NCI-H226 (cell line): ENCODE results near the gene CCDC66.
A peak's percentile ranks its signal among the peaks of the same experiment; 100 is the strongest.
"Not testable (repeated sequence)": the region's sequence is repeated elsewhere in the genome, so short reads cannot be mapped to it uniquely, and the experiment has no call there.

Experiments
- DNase-seq: peaks from one replicate; pipeline ENCODE4 v3.0.0-alpha.2; 2015

Gene CCDC66

GRCh38 chr3:56556908-56557830 lies at the start of gene CCDC66:
TSS of gene CCDC66 (plus strand) at chr3:56557175. CDS start at chr3:56557243, 68 bp downstream.
- DNase-seq: peak; percentile 86

- DNase-seq: no peak
Observed at GRCh38 chr3:56519641-56520040, 37.3 kb upstream of the CCDC66 start.

- no peak for DNase-seq
Observed at GRCh38 chr3:56522374-56522773, 34.6 kb upstream of the CCDC66 start.

GRCh38 chr3:56525291-56525690 lies 31.7 kb upstream of the CCDC66 start:
- no peak for DNase-seq

GRCh38 chr3:56536735-56537134 lies 20.2 kb upstream of the CCDC66 start:
- DNase-seq: no peak

- DNase-seq: peak; percentile 3
Observed at GRCh38 chr3:56547486-56547885, 9.5 kb upstream of the CCDC66 start.

GRCh38 chr3:56557831-56558170 lies 826 bp downstream of the CCDC66 start:
- no peak for DNase-seq

- DNase-seq: no peak
Observed at GRCh38 chr3:56573501-56573900, 16.5 kb downstream of the CCDC66 start.

- not testable (repeated sequence) for DNase-seq
Observed at GRCh38 chr3:56581941-56582340, 25.0 kb downstream of the CCDC66 start.

GRCh38 chr3:56584275-56584674 lies 27.3 kb downstream of the CCDC66 start:
- not testable (repeated sequence) for DNase-seq

GRCh38 chr3:56590814-56591213 lies 33.8 kb downstream of the CCDC66 start:
- DNase-seq: peak; percentile 32

GRCh38 chr3:56591262-56591661 lies 34.3 kb downstream of the CCDC66 start:
- no peak for DNase-seq

- no peak for DNase-seq
Observed at GRCh38 chr3:56593455-56594158, 36.6 kb downstream of the CCDC66 start.

GRCh38 chr3:56595975-56596840 lies 39.2 kb downstream of the CCDC66 start:
- no peak for DNase-seq

- DNase-seq: not testable (repeated sequence)
Observed at GRCh38 chr3:56608479-56608878, 51.5 kb downstream of the CCDC66 start.

GRCh38 chr3:56610669-56611335 lies 53.8 kb downstream of the CCDC66 start:
- no peak for DNase-seq

- no peak for DNase-seq
Observed at GRCh38 chr3:56611364-56611763, 54.4 kb downstream of the CCDC66 start.

GRCh38 chr3:56612146-56612545 lies 55.2 kb downstream of the CCDC66 start:
- DNase-seq: no peak

GRCh38 chr3:56613016-56613415 lies 56.0 kb downstream of the CCDC66 start:
- DNase-seq: no peak

GRCh38 chr3:56616478-56617006 lies 59.6 kb downstream of the CCDC66 start:
- no peak for DNase-seq

- no peak for DNase-seq
Observed at GRCh38 chr3:56620371-56620770, 63.4 kb downstream of the CCDC66 start.

- DNase-seq: no peak
Observed at GRCh38 chr3:56621681-56622080, 64.7 kb downstream of the CCDC66 start.
